HepG2 (cell line): ENCODE measurements around the gene PPOX. TPM values are rescaled to one million over a fixed set of nuclear protein-coding genes. Genes with fewer than 3 reads are reported as not detected.

Experiments used
- AGO1 ChIP-seq: fragments of 200-400 bp; formaldehyde crosslinking; IDR thresholded peaks from 2 replicates; pipeline ENCODE4 v1.6.1; 2017; ENCODE audit warnings: mild to moderate bottlenecking, low read depth, low read length, moderate library complexity; ENCODE audit not compliant: poor library complexity, severe bottlenecking
- ARNT ChIP-seq: fragments of 450-650 bp; IDR thresholded peaks from 2 replicates; pipeline ENCODE4 v1.6.1; 2017
- ATAD3A ChIP-seq: sonication (generic); formaldehyde crosslinking; IDR thresholded peaks from 2 replicates; pipeline ENCODE4 v1.4.0; 2020; ENCODE audit warnings: missing genetic modification reagents
- BRD4 ChIP-seq: sonication (generic); formaldehyde crosslinking; IDR thresholded peaks from 2 replicates; pipeline ENCODE4 v1.4.0; 2020; ENCODE audit warnings: missing genetic modification reagents
- FOXC1 ChIP-seq: sonication (generic); formaldehyde crosslinking; IDR thresholded peaks from 2 replicates; pipeline ENCODE4 v1.8.0; 2022; ENCODE audit warnings: mild to moderate bottlenecking, missing genetic modification reagents, borderline replicate concordance
- GATAD1 ChIP-seq: IDR thresholded peaks from 2 replicates; pipeline ENCODE4 v1.6.1; 2016; ENCODE audit warnings: missing genetic modification reagents, missing compliant biosample characterization
- NFE2L1 ChIP-seq: sonication (generic); formaldehyde crosslinking; IDR thresholded peaks from 2 replicates; pipeline ENCODE4 v1.4.0; 2020; ENCODE audit warnings: missing genetic modification reagents, mild to moderate bottlenecking, borderline replicate concordance
- NFYB ChIP-seq: sonication (generic); formaldehyde crosslinking; IDR thresholded peaks from 2 replicates; pipeline ENCODE4 v1.4.0; 2020; ENCODE audit warnings: missing genetic modification reagents
- PPARG ChIP-seq: conservative IDR thresholded peaks from 2 replicates; pipeline ENCODE4 v1.6.1; 2016; ENCODE audit warnings: missing biosample characterization, missing genetic modification reagents
- RBM22 ChIP-seq: fragments of 200-400 bp; formaldehyde crosslinking; optimal IDR thresholded peaks from 2 replicates; pipeline ENCODE3; 2017; ENCODE audit warnings: mild to moderate bottlenecking, low read length, moderate library complexity
- SCMH1 ChIP-seq: sonication (generic); formaldehyde crosslinking; IDR thresholded peaks from 2 replicates; pipeline ENCODE4 v1.9.0; 2021; ENCODE audit warnings: missing genetic modification reagents, mild to moderate bottlenecking, borderline replicate concordance
- SKI ChIP-seq: fragments of 450-650 bp; IDR thresholded peaks from one replicate; pipeline ENCODE4 v1.6.1; 2018; ENCODE audit warnings: mild to moderate bottlenecking; ENCODE audit not compliant: partially characterized antibody
- ZBTB14 ChIP-seq: sonication (generic); formaldehyde crosslinking; IDR thresholded peaks from 2 replicates; pipeline ENCODE4 v1.4.0; 2020; ENCODE audit warnings: missing genetic modification reagents
- ZBTB21 ChIP-seq: sonication (generic); formaldehyde crosslinking; IDR thresholded peaks from 2 replicates; pipeline ENCODE4 v1.4.0; 2020; ENCODE audit warnings: missing genetic modification reagents
- ZNF510 ChIP-seq: sonication (generic); formaldehyde crosslinking; IDR thresholded peaks from 2 replicates; pipeline ENCODE4 v1.4.0; 2020; ENCODE audit warnings: low read depth, mild to moderate bottlenecking, missing genetic modification reagents
- ZNF543 ChIP-seq: sonication (generic); formaldehyde crosslinking; IDR thresholded peaks from 2 replicates; pipeline ENCODE4 v1.4.0; 2020; ENCODE audit warnings: mild to moderate bottlenecking, missing genetic modification reagents
- ZNF546 ChIP-seq: sonication (generic); formaldehyde crosslinking; conservative IDR thresholded peaks from 2 replicates; pipeline ENCODE4 v1.8.1; 2023; ENCODE audit warnings: mild to moderate bottlenecking, missing genetic modification reagents
- ZNF709 ChIP-seq: sonication (generic); formaldehyde crosslinking; IDR thresholded peaks from 2 replicates; pipeline ENCODE4 v1.5.0; 2020; ENCODE audit warnings: mild to moderate bottlenecking, missing genetic modification reagents
- ZSCAN22 ChIP-seq: sonication (generic); formaldehyde crosslinking; IDR thresholded peaks from 2 replicates; pipeline ENCODE4 v1.4.0; 2020; ENCODE audit warnings: mild to moderate bottlenecking, missing genetic modification reagents
- ZSCAN29 ChIP-seq: sonication (generic); formaldehyde crosslinking; conservative IDR thresholded peaks from 2 replicates; pipeline ENCODE4 v1.4.0; 2020; ENCODE audit warnings: mild to moderate bottlenecking, missing genetic modification reagents
- polyA plus RNA-seq, 8 experiments: library from polyadenylated mRNA; depleted of rRNA in 3 of 8; stranded (reverse) in 7 of 8; unstranded in 1 of 8; fragments of >200 nt; fragmentation: Illumina TruSeq in 4 of 8; extraction: Trizol in 4 of 8; gene quantifications; 2 replicates each; pipeline versions ENCODE4 v1.2.1 to v1.2.3, GENCODE V29; 2011 to 2016; ENCODE audit warnings: low read depth in 4 of 8, missing spikeins in 1 of 8, mixed read lengths in 1 of 8; ENCODE audit not compliant: insufficient read depth in 1 of 8
- total RNA-seq, 5 experiments: library from RNA; depleted of rRNA; stranded (reverse); fragments of >200 nt; fragmentation: Illumina TruSeq; extraction: Trizol; gene quantifications; 2 replicates each; pipeline ENCODE4 v1.2.3, GENCODE V29; 2016; ENCODE audit warnings: low read depth in 1 of 5
- TF ChIP-seq, protein P1 (sequence below): IDR thresholded peaks from 2 replicates; pipeline ENCODE4 v1.6.1; 2018; ENCODE audit warnings: missing genetic modification reagents, mild to moderate bottlenecking, missing compliant biosample characterization
- TF ChIP-seq, protein P2 (sequence below): sonication (generic); formaldehyde crosslinking; IDR thresholded peaks from 2 replicates; pipeline ENCODE4; 2020; ENCODE audit warnings: missing genetic modification reagents, mild to moderate bottlenecking, borderline replicate concordance
- TF ChIP-seq, protein P3 (sequence below): sonication (generic); formaldehyde crosslinking; IDR thresholded peaks from 2 replicates; pipeline ENCODE4 v1.5.0; 2020; ENCODE audit warnings: missing genetic modification reagents

Gene PPOX
- total and polyA plus RNA-seq, 2 of the 13 experiments (the other 11 are each of a cell fraction or from before 2014, with no cell fraction given), result 15.5 to 27.7 TPM

DNA sequence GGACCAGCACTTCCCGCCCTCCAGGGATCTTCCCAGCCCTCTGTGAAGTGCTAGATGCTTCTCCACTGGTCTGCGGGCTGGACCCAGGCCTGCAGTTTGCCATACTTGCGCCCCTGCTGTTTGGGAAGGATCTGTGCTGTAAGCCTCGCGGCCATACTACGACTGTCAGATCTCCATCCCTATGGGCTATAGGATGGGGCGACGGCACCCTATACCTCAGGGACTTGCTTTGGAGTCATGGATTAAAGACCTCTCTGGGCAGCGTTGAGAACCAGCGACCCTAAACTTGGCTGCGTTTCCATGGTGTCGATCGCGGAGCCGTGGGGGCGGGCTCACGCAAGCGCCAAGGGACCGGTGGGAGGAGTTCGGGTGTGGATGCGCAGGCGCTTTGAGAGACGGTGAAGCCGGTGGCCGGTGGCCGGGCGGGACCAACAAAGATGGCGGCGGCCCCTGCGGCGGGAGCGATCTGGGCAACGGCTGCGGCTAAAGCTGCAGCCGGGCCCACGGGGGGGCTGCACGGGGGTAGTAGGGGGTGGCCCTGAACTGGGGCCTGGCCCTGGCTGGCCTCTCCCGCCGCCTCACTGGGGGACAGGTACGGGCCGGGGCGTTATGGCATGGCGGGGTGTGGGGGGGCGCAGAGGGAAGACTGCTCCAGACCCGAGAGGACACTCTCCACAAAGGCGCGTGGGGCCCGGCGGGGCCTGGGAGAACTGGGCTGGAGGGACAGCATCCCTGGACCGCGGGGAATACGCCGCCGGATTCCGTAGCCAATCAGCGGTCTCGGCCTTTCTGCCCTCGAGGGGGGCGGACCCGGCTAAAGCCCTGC is 6.9 kb upstream of the PPOX start, which contains the start of gene USP21 (continued):
- no peak for TF ChIP-seq ZBTB21 (CRISPR knock-in tag)
- TF ChIP-seq GATAD1 (CRISPR knock-in tag), result peak; percentile 78
- TF ChIP-seq, protein P1, sequence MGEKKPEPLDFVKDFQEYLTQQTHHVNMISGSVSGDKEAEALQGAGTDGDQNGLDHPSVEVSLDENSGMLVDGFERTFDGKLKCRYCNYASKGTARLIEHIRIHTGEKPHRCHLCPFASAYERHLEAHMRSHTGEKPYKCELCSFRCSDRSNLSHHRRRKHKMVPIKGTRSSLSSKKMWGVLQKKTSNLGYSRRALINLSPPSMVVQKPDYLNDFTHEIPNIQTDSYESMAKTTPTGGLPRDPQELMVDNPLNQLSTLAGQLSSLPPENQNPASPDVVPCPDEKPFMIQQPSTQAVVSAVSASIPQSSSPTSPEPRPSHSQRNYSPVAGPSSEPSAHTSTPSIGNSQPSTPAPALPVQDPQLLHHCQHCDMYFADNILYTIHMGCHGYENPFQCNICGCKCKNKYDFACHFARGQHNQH (CRISPR knock-in tag), result 0 out of 2 replicates have a peak, but pooled peaks have one; percentile 15
- TF ChIP-seq SCMH1, result no peak
- no peak for TF ChIP-seq ATAD3A (CRISPR knock-in tag)
- TF ChIP-seq ZSCAN29 (CRISPR knock-in tag), result no peak
- TF ChIP-seq AGO1, result peak; percentile 60
- TF ChIP-seq ZBTB14 (CRISPR knock-in tag), result no peak
- TF ChIP-seq, protein P2, sequence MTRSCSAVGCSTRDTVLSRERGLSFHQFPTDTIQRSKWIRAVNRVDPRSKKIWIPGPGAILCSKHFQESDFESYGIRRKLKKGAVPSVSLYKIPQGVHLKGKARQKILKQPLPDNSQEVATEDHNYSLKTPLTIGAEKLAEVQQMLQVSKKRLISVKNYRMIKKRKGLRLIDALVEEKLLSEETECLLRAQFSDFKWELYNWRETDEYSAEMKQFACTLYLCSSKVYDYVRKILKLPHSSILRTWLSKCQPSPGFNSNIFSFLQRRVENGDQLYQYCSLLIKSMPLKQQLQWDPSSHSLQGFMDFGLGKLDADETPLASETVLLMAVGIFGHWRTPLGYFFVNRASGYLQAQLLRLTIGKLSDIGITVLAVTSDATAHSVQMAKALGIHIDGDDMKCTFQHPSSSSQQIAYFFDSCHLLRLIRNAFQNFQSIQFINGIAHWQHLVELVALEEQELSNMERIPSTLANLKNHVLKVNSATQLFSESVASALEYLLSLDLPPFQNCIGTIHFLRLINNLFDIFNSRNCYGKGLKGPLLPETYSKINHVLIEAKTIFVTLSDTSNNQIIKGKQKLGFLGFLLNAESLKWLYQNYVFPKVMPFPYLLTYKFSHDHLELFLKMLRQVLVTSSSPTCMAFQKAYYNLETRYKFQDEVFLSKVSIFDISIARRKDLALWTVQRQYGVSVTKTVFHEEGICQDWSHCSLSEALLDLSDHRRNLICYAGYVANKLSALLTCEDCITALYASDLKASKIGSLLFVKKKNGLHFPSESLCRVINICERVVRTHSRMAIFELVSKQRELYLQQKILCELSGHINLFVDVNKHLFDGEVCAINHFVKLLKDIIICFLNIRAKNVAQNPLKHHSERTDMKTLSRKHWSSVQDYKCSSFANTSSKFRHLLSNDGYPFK (CRISPR knock-in tag), result peak; percentile 100
- no peak for TF ChIP-seq ZSCAN22 (CRISPR knock-in tag)
- no peak for TF ChIP-seq PPARG (CRISPR knock-in tag)
- TF ChIP-seq ARNT, result no peak
- TF ChIP-seq ZNF546, result 0 out of 2 replicates have a peak, but pooled peaks have one; percentile 43
- peak; percentile 78; the same call in 1 of the 2 replicates for TF ChIP-seq BRD4
- no peak for TF ChIP-seq FOXC1 (CRISPR knock-in tag)
- peak; percentile 71 for TF ChIP-seq NFYB
- TF ChIP-seq NFE2L1, result no peak
- TF ChIP-seq ZNF510, result no peak
- no peak for TF ChIP-seq RBM22
- TF ChIP-seq ZNF543 (CRISPR knock-in tag), result peak; percentile 48; the same call in 1 of the 2 replicates
- TF ChIP-seq SKI, result no peak
- peak; percentile 37; the same call in 1 of the 2 replicates for TF ChIP-seq ZNF709 (CRISPR knock-in tag)
- TF ChIP-seq, protein P3, sequence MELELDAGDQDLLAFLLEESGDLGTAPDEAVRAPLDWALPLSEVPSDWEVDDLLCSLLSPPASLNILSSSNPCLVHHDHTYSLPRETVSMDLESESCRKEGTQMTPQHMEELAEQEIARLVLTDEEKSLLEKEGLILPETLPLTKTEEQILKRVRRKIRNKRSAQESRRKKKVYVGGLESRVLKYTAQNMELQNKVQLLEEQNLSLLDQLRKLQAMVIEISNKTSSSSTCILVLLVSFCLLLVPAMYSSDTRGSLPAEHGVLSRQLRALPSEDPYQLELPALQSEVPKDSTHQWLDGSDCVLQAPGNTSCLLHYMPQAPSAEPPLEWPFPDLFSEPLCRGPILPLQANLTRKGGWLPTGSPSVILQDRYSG (CRISPR knock-in tag), result no peak
